SHP77 (cell line): Measurements from ENCODE around the gene HPS4.
"Not testable (repeated sequence)": the region's sequence is repeated elsewhere in the genome, so short reads cannot be mapped to it uniquely, and the experiment has no call there.

ENCODE experiments used
- DNase-seq, 2 experiments: peaks; one replicate each; lab custom pipeline; 2025; lab: John Stamatoyannopoulos, UW

The HPS4 gene

GRCh38 chr22:26483439-26484359 lies at the start of gene HPS4, which contains the start of gene SRRD:
HPS4 (minus strand) TSS chr22:26483783; CDS start chr22:26481762, 2,021 bp downstream.
SRRD (plus strand) TSS chr22:26483877; CDS start chr22:26483891, 14 bp downstream.
- DNase-seq: peak; percentile 81

GRCh38 chr22:26529345-26529744 lies 45.8 kb upstream of the HPS4 start:
- peak; percentile 46 to 61 for DNase-seq

- not testable (repeated sequence) for DNase-seq
Observed at GRCh38 chr22:26528518-26528917, 44.9 kb upstream of the HPS4 start.

GRCh38 chr22:26527574-26528465 lies 44.2 kb upstream of the HPS4 start:
- no peak for DNase-seq

GRCh38 chr22:26527167-26527566 lies 43.6 kb upstream of the HPS4 start:
- no peak for DNase-seq

- no peak for DNase-seq
Observed at GRCh38 chr22:26525946-26526564, 42.5 kb upstream of the HPS4 start.

- DNase-seq: no peak
Observed at GRCh38 chr22:26524870-26525269, 41.3 kb upstream of the HPS4 start.

- DNase-seq: no peak
Observed at GRCh38 chr22:26522592-26522991, 39.0 kb upstream of the HPS4 start.

GRCh38 chr22:26522012-26522411 lies 38.4 kb upstream of the HPS4 start:
- no peak for DNase-seq

GRCh38 chr22:26517429-26517828 lies 33.8 kb upstream of the HPS4 start:
- no peak for DNase-seq

- DNase-seq: no peak
Observed at GRCh38 chr22:26516503-26516902, 32.9 kb upstream of the HPS4 start.

- no peak for DNase-seq
Observed at GRCh38 chr22:26515931-26516330, 32.3 kb upstream of the HPS4 start.

- DNase-seq: no peak
Observed at GRCh38 chr22:26514419-26515161, 31.0 kb upstream of the HPS4 start.

- DNase-seq: no peak
Observed at GRCh38 chr22:26513838-26514237, 30.3 kb upstream of the HPS4 start.

GRCh38 chr22:26512149-26512793 lies 28.7 kb upstream of the HPS4 start, which contains the start of gene TFIP11:
TFIP11 (minus strand) TSS chr22:26512473; CDS start chr22:26510272, 2,201 bp downstream.
- peak; percentile 88 to 93 for DNase-seq

- DNase-seq: no peak
Observed at GRCh38 chr22:26508148-26508547, 24.6 kb upstream of the HPS4 start.

- no peak for DNase-seq
Observed at GRCh38 chr22:26503758-26504157, 20.2 kb upstream of the HPS4 start.

- DNase-seq: peak in 1 of 2 experiments; percentile 15
Observed at GRCh38 chr22:26502688-26503561, 19.3 kb upstream of the HPS4 start.

- no peak for DNase-seq
Observed at GRCh38 chr22:26501996-26502395, 18.4 kb upstream of the HPS4 start.
